Measurements from ENCODE around the gene INPP5A. TPM values are rescaled to one million over a fixed set of nuclear protein-coding genes. Genes with fewer than 3 reads are reported as not detected.

The INPP5A gene
- total and polyA plus RNA-seq, 9 of the 15 experiments (the other 6 are each of a cell fraction or from before 2014, with no cell fraction given): 0.66 to 11.6 (median 7.7) TPM

- Histone ChIP-seq H3K79me2 (ENCODE audit: control insufficient read depth, insufficient read depth, low read length) (no peaks in the 10 kb centered on the region), H3K9ac (ENCODE audit: insufficient read depth in 1 of 2, low read depth in 2 of 2, low read length in 2 of 2) (no peak overlapping the region), H2AFZ (ENCODE audit: low read depth, low read length) (no peak overlapping the region), H3K4me1 (replicated peaks in 1 of 2; ENCODE audit: control insufficient read depth in 2 of 2, insufficient read depth in 2 of 2, low read length in 2 of 2) (peaks cover 0 to 5% of the 10 kb centered on the region in 2 experiments; a peak in 2 of 5 replicates), H3K4me3 (no peak overlapping the region), H3K9me3 (replicated peaks; ENCODE audit: control insufficient read depth, insufficient read depth, low read depth, low read length) (no peaks in the 10 kb centered on the region), H4K20me1 (replicated peaks; ENCODE audit: control insufficient read depth, insufficient read depth, low read length) (no peaks in the 10 kb centered on the region), H3K27me3 (ENCODE audit: control insufficient read depth in 2 of 2, insufficient read depth in 2 of 2, low read length in 2 of 2) (no peaks in the 10 kb centered on the region), H3K36me3 (ENCODE audit: control insufficient read depth, insufficient read depth, low read length) (no peaks in the 10 kb centered on the region), H3K4me2 (ENCODE audit: insufficient read depth, low read length) (no peak overlapping the region), H3K27ac (ENCODE audit: extremely low read depth, low read depth, low read length) (no peak overlapping the region), H3K9me1 (ENCODE audit: control insufficient read depth, insufficient read depth, low read length) (no peaks in the 10 kb centered on the region)
- intact Hi-C loops (cut with micrococcal nuclease): no loop called here
- FAIRE-seq (no peak), ATAC-seq (no peak), DNase-seq (ENCODE audit: extremely low read depth in 1 of 4, low spot score in 3 of 4) (no peak)
- BruUV-seq (replicated peaks): no TSS peak
- ChIA-PET CTCF (ENCODE audit: low intra/inter-chr PET ratio) (no interaction called here), POLR2A (no interaction called here)
- WGBS (ENCODE audit: insufficient coverage, low coverage, missing lambda C conversion rate): 48% methylated on average over 4 of the region's 19 CpGs
- in situ Hi-C loops (cut with MboI): no loop called here
- no peak for TF ChIP-seq ZNF609 (CRISPR knock-in tag; IDR thresholded peaks at IDR 0.05; ENCODE audit: borderline replicate concordance)
- TF ChIP-seq SIRT6 (IDR thresholded peaks at IDR 0.05; ENCODE audit: low read depth, low read length): no peak
- no peak for TF ChIP-seq MIER1 (IDR thresholded peaks at IDR 0.05; ENCODE audit: low read depth)
- TF ChIP-seq E2F4 (CRISPR knock-in tag; IDR thresholded peaks at IDR 0.05; ENCODE audit: low read depth): no peak
- no peak for TF ChIP-seq TRIM24 (IDR thresholded peaks at IDR 0.05)
- TF ChIP-seq MXI1 (IDR thresholded peaks at IDR 0.05; ENCODE audit: low read depth, low read length): no peak
- TF ChIP-seq THRAP3 (IDR thresholded peaks at IDR 0.05; ENCODE audit: borderline replicate concordance): no peak
- no peak for TF ChIP-seq MECOM (CRISPR knock-in tag; IDR thresholded peaks at IDR 0.05)
- no peak for TF ChIP-seq ZNF507 (tag; conservative IDR thresholded peaks at IDR 0.05)
- TF ChIP-seq NCOA1 (IDR thresholded peaks at IDR 0.05; ENCODE audit: low read depth): no peak
- no peak for TF ChIP-seq FUS (optimal IDR thresholded peaks at IDR 0.05; ENCODE audit: low read depth, low read length)
- no peak for TF ChIP-seq ZBTB17 (CRISPR knock-in tag; IDR thresholded peaks at IDR 0.05)
- no peak for TF ChIP-seq TBL1XR1 (IDR thresholded peaks at IDR 0.05; ENCODE audit: low read length in 2 of 2)
- no peak for TF ChIP-seq MBD1 (CRISPR knock-in tag; IDR thresholded peaks at IDR 0.05)
- no peak for TF ChIP-seq ZNF512 (tag; IDR thresholded peaks at IDR 0.05)
Measured at GRCh38 chr10:132744839-132745238, 207.3 kb downstream of the INPP5A start.

Measured in K562 (cell line).